GM12864 (cell line): ENCODE data around the gene EML5.

Source experiments
- DNase-seq: peaks from one replicate; pipeline ENCODE4 v3.0.0-alpha.2; 2011; ENCODE audit warnings: low read depth
- H3K4me3 ChIP-seq: 2 replicates; pipeline ENCODE4 v1.5.1; 2011; ENCODE audit warnings: mild to moderate bottlenecking, low read depth, low read length, control low read depth
- CTCF ChIP-seq: IDR thresholded peaks from 2 replicates; pipeline ENCODE4 v1.5.1; 2011; ENCODE audit warnings: low read depth, mild to moderate bottlenecking, moderate library complexity, low read length, control low read depth, inconsistent platforms; ENCODE audit errors: missing control alignments

Gene EML5

DNA sequence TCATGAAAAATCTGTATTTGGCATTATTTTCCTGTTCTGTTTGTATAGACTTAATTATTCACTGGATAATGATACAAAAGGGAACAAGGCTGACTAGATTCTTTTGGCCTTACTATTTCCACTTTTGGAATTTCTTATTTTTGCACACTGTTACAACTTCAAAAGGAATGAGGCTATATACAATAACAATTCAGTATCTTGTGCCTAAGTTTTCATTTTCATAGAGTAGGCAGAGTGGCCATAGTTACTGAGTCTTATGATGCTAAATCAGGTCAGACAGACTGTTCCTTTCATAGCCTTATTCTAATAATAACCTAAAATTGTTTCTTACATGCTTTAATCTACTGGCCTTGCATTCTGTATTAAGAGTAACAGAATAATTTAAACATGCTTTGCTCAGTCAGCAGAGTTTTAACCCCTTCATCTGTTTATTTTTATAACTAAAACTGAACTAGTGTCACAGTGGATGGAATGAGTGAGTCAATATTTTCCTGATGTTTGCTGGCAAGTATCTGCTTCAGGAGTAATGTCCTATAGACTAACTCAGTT is 42.2 kb upstream of the EML5 start:
- no peak for TF ChIP-seq CTCF
- no peak overlapping the region for H3K4me3 ChIP-seq
- no peak for DNase-seq

- TF ChIP-seq CTCF = no peak
- DNase-seq = no peak
- H3K4me3 ChIP-seq = no peak overlapping the region
Observed at GRCh38 chr14:88831284-88831683, 38.5 kb upstream of the EML5 start.

- DNase-seq = no peak
- H3K4me3 ChIP-seq = no peak overlapping the region
- TF ChIP-seq CTCF = no peak
Observed at GRCh38 chr14:88829685-88830302, 37.0 kb upstream of the EML5 start.

- DNase-seq = no peak
- no peak for TF ChIP-seq CTCF
Observed at GRCh38 chr14:88829188-88829587, 36.4 kb upstream of the EML5 start.

DNA sequence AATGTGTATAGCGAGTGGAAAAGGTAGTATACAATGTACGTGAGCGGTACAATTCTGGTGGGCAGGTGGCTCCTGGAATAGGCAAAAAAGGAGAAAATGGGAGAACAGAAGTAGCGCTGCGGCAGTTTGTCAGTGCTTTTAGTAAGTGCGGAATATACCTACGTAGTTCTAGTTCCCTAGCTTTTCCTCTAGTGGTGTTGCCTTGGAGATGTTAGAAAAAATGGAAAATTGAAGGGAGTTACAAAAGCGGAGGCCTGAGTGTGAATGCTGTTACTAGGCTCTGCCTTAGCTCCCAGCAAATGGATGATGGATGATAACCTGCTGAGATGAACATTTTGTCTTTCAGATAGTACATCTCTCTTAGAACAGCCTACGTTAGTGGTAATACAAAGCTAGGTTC is 32.8 kb upstream of the EML5 start:
- no peak for TF ChIP-seq CTCF
- no peak for DNase-seq
- H3K4me3 ChIP-seq = no peak overlapping the region

More at GRCh38 chr14:88829188-88829587, 36.4 kb upstream of the EML5 start:
- H3K4me3 ChIP-seq = no peak overlapping the region

DNA sequence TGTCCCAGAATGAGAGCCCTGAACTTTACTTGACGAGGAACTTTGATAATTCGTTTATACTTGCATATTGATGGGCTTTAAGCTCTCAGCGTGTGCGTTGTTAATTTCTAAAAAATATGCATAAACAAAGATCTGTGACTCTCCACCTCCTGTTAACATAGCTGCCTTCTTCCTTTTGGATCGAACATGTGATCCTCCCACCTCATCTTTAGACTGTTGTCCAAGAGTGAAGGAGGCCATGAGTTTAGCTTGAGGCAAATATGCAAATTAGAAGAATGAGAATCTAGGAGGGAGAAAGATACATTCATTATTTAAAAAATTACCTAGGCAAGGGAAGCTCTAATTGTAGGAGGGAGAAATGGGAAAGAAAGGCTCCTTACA is 32.3 kb upstream of the EML5 start:
- H3K4me3 ChIP-seq = peak overlapping the region; percentile 92
- TF ChIP-seq CTCF = no peak
- DNase-seq = no peak
